HepG2 (cell line): Measurements from ENCODE around the gene IDUA. TPM values are rescaled to one million over a fixed set of nuclear protein-coding genes. Genes with fewer than 3 reads are reported as not detected.

Experiments used
- ATAC-seq: fragments of 200-7000 bp; cut with Tn5 transposase; 3 replicates; pipeline ENCODE4 v1.9.1; 2020; ENCODE audit warnings: mild to moderate bottlenecking, moderate library complexity
- BruUV-seq: library from RNA; stranded (reverse); fragments of 400-500 nt; replicated peaks from 2 replicates; lab custom pipeline; 2021; lab: Mats Ljungman, UMichigan
- CTCF ChIA-PET: fragments of 300-600 bp; formaldehyde crosslinking; extraction: SDS; loops from one replicate; lab custom pipeline; 2021; ENCODE audit warnings: low total read pairs, inconsistent platforms, low intra/inter-chr PET ratio; lab: Yijun Ruan, JAX
- POLR2A ChIA-PET: fragments of 350-600 bp; sonication (Branson Sonifier 250); formaldehyde crosslinking; loops from one replicate; lab custom pipeline; 2020; ENCODE audit warnings: antibody characterized with exemption, inconsistent platforms; lab: Yijun Ruan, JAX
- DNase-seq: peaks from one replicate; pipeline ENCODE4 v3.0.0-alpha.2; 2015; ENCODE audit warnings: low spot score
- FAIRE-seq: peaks from 3 replicates; lab custom pipeline; 2011; peaks lifted over from hg19 to GRCh38; lab: Jason Lieb, UNC
- H2AFZ ChIP-seq: one replicate; pipeline ENCODE4 v1.6.1; 2011; ENCODE audit warnings: low read length, inconsistent platforms
- H3K27ac ChIP-seq: fragments of 300-600 bp; 3 replicates; pipeline ENCODE4 v1.8.0; 2011; ENCODE audit warnings: mixed run types, mild to moderate bottlenecking, mixed read lengths, low read length, inconsistent platforms; ENCODE audit not compliant: insufficient read depth; ENCODE audit errors: extremely low read length
- H3K27me3 ChIP-seq, 2 experiments: fragments of 200-600 bp in 1 of 2; 2 replicates in 1 of 2; 3 replicates in 1 of 2; pipeline versions ENCODE4 v1.6.0 to v1.8.0; 2011; ENCODE audit warnings: low read length in 2 of 2, mild to moderate bottlenecking in 2 of 2, moderate library complexity in 2 of 2, inconsistent platforms in 1 of 2; ENCODE audit not compliant: insufficient read depth in 2 of 2, control insufficient read depth in 1 of 2
- H3K36me3 ChIP-seq, 2 experiments: fragments of 200-600 bp in 1 of 2; replicated peaks in 1 of 2; 2 replicates in 1 of 2; 3 replicates in 1 of 2; pipeline versions ENCODE4 v1.5.1 to v1.8.0; 2011; ENCODE audit warnings: low read length in 2 of 2, inconsistent platforms in 1 of 2; ENCODE audit not compliant: insufficient read depth in 2 of 2, control insufficient read depth in 1 of 2
- H3K4me1 ChIP-seq: 2 replicates; pipeline ENCODE4 v1.5.1; 2012; ENCODE audit warnings: low read length, inconsistent platforms; ENCODE audit not compliant: insufficient read depth
- H3K4me2 ChIP-seq: 2 replicates; pipeline ENCODE4 v1.6.0; 2011; ENCODE audit warnings: low read depth, low read length, inconsistent platforms
- H3K4me3 ChIP-seq, 3 experiments: fragments of 200-600 bp in 1 of 3; sonication (generic), shearing (Covaris generic) in 1 of 3; replicated peaks in 1 of 3; 2 replicates each; pipeline ENCODE4 v1.5.1; 2011 to 2016; ENCODE audit warnings: low read length in 3 of 3, inconsistent platforms in 2 of 3, low read depth in 2 of 3, mild to moderate bottlenecking in 2 of 3, control low read depth in 1 of 3, mixed read lengths in 1 of 3; ENCODE audit not compliant: insufficient read depth in 1 of 3
- H3K79me2 ChIP-seq: one replicate; pipeline ENCODE4 v1.6.1; 2011; ENCODE audit warnings: low read length, inconsistent platforms; ENCODE audit not compliant: insufficient read depth
- H3K9ac ChIP-seq: 2 replicates; pipeline ENCODE4 v1.6.0; 2011; ENCODE audit warnings: mild to moderate bottlenecking, low read depth, low read length, inconsistent platforms; ENCODE audit not compliant: insufficient read depth
- H3K9me3 ChIP-seq: 2 replicates; pipeline ENCODE4 v1.5.1; 2012; ENCODE audit warnings: mild to moderate bottlenecking, low read length
- H4K20me1 ChIP-seq: 2 replicates; pipeline ENCODE4 v1.6.0; 2011; ENCODE audit warnings: inconsistent platforms, mild to moderate bottlenecking, low read length, moderate library complexity; ENCODE audit not compliant: insufficient read depth
- AHR ChIP-seq: IDR thresholded peaks from 2 replicates; pipeline ENCODE4 v1.6.1; 2018; ENCODE audit warnings: missing genetic modification reagents, missing compliant biosample characterization
- ATF1 ChIP-seq: IDR thresholded peaks from 2 replicates; pipeline ENCODE4 v1.6.1; 2016; ENCODE audit warnings: mild to moderate bottlenecking, control low read depth
- NCOR1 ChIP-seq: fragments of 200-600 bp; sonication (generic); IDR thresholded peaks from 2 replicates; pipeline ENCODE4 v1.7.0; 2017; ENCODE audit warnings: antibody characterized with exemption, low read length, borderline replicate concordance
- PHB2 ChIP-seq: fragments of 450-650 bp; IDR thresholded peaks from 2 replicates; pipeline ENCODE4 v1.6.1; 2018; ENCODE audit not compliant: partially characterized antibody
- SP1 ChIP-seq, 2 experiments: fragments of 450-650 bp in 1 of 2; sonication (generic) in 1 of 2; formaldehyde crosslinking in 1 of 2; IDR thresholded peaks; 2 replicates each; pipeline versions ENCODE4 v1.4.0 to v1.6.1; 2016 to 2020; ENCODE audit warnings: missing genetic modification reagents in 1 of 2
- SRSF9 ChIP-seq: fragments of 200-400 bp; formaldehyde crosslinking; IDR thresholded peaks from 2 replicates; pipeline ENCODE4 v1.6.1; 2018; ENCODE audit warnings: borderline replicate concordance, mild to moderate bottlenecking, low read depth, low read length; ENCODE audit not compliant: insufficient read depth, poor library complexity, severe bottlenecking
- TOE1 ChIP-seq: sonication (generic); formaldehyde crosslinking; IDR thresholded peaks from 2 replicates; pipeline ENCODE4 v1.4.0; 2020; ENCODE audit warnings: mild to moderate bottlenecking, missing genetic modification reagents
- WIZ ChIP-seq: sonication (generic); formaldehyde crosslinking; IDR thresholded peaks from 2 replicates; pipeline ENCODE4 v1.5.1; 2020; ENCODE audit warnings: mild to moderate bottlenecking, missing genetic modification reagents
- ZBTB14 ChIP-seq: sonication (generic); formaldehyde crosslinking; IDR thresholded peaks from 2 replicates; pipeline ENCODE4 v1.4.0; 2020; ENCODE audit warnings: missing genetic modification reagents
- ZNF138 ChIP-seq: sonication (generic); formaldehyde crosslinking; IDR thresholded peaks from 2 replicates; pipeline ENCODE4 v1.5.0; 2020; ENCODE audit warnings: mild to moderate bottlenecking, low read depth, missing genetic modification reagents
- ZNF550 ChIP-seq: sonication (generic); formaldehyde crosslinking; IDR thresholded peaks from 2 replicates; pipeline ENCODE4 v1.4.0; 2020; ENCODE audit warnings: mild to moderate bottlenecking, missing genetic modification reagents, borderline replicate concordance
- WGBS: methylation state at CpG from one replicate; pipeline ENCODE4 v1.1.6; 2017; ENCODE audit warnings: low lambda C conversion rate; 5-methylcytosine and 5-hydroxymethylcytosine counted together
- in situ Hi-C: cut with HindIII; loops from 2 replicates; pipeline ENCODE4 v1.10.0; 2017; ENCODE audit warnings: low pct_unique_long_range_greater_than_20kb; ENCODE audit not compliant: extremely low pct_ligation_motif_present
- intact Hi-C: fragments of 100-400 bp; cut with micrococcal nuclease; formaldehyde crosslinking; loops from one replicate; pipeline ENCODE4 v1.10.0; 2022; ENCODE audit not compliant: unreplicated experiment
- polyA plus RNA-seq, 8 experiments: library from polyadenylated mRNA; depleted of rRNA in 3 of 8; stranded (reverse) in 7 of 8; unstranded in 1 of 8; fragments of >200 nt; fragmentation: Illumina TruSeq in 4 of 8; extraction: Trizol in 4 of 8; gene quantifications; 2 replicates each; pipeline versions ENCODE4 v1.2.1 to v1.2.3, GENCODE V29; 2011 to 2016; ENCODE audit warnings: low read depth in 4 of 8, missing spikeins in 1 of 8, mixed read lengths in 1 of 8; ENCODE audit not compliant: insufficient read depth in 1 of 8
- total RNA-seq, 5 experiments: library from RNA; depleted of rRNA; stranded (reverse); fragments of >200 nt; fragmentation: Illumina TruSeq; extraction: Trizol; gene quantifications; 2 replicates each; pipeline ENCODE4 v1.2.3, GENCODE V29; 2016; ENCODE audit warnings: low read depth in 1 of 5

Gene IDUA
- total and polyA plus RNA-seq, 2 of the 13 experiments (the other 11 are each of a cell fraction or from before 2014, with no cell fraction given), result 0.77 to 1.0 TPM

GRCh38 chr4:1001561-1002130 lies 14.8 kb downstream of the IDUA start:
- no TSS peak for BruUV-seq

More at GRCh38 chr4:1001561-1002130, 14.8 kb downstream of the IDUA start:
- TF ChIP-seq NCOR1 (no peak), SRSF9 (no peak), WIZ (no peak), ZBTB14 (CRISPR knock-in tag) (no peak), SP1 (IDR thresholded peaks at IDR 0.05) (no peak), SP1 (CRISPR knock-in tag; IDR thresholded peaks at IDR 0.05) (no peak), ATF1 (CRISPR knock-in tag) (no peak), PHB2 (no peak), AHR (no peak), ZNF550 (CRISPR knock-in tag) (no peak), ZNF138 (no peak), TOE1 (no peak)
- CTCF ChIA-PET, result no interaction called here
- Histone ChIP-seq H3K79me2 (no peaks in the 10 kb centered on the region), H3K36me3 (no peaks in the 10 kb centered on the region), H3K27ac (no peak overlapping the region), H3K4me1 (peaks cover 13% of the 10 kb centered on the region), H2AFZ (no peak overlapping the region), H3K4me3 (no peak overlapping the region), H3K4me2 (no peak overlapping the region), H3K9ac (no peak overlapping the region), H4K20me1 (no peaks in the 10 kb centered on the region), H3K27me3 (peaks cover 12 to 35% of the 10 kb centered on the region in 2 experiments; a peak in 4 of 5 replicates), H3K9me3 (no peaks in the 10 kb centered on the region)
- no peak for FAIRE-seq
- DNase-seq, result no peak
- in situ Hi-C loops (no loop called here), intact Hi-C loops (no loop called here)
- no peak for ATAC-seq
- POLR2A ChIA-PET, result no interaction called here
- WGBS, result 92% methylated on average over 11 of the region's 48 CpGs
